HepG2 (cell line): ENCODE data around the gene DCUN1D2. TPM values are rescaled to one million over a fixed set of nuclear protein-coding genes. Genes with fewer than 3 reads are reported as not detected.
"Not testable (repeated sequence)": the region's sequence is repeated elsewhere in the genome, so short reads cannot be mapped to it uniquely, and the experiment has no call there.

ENCODE experiments used
- ATAC-seq: fragments of 200-7000 bp; cut with Tn5 transposase; 3 replicates; pipeline ENCODE4 v1.9.1; 2020; ENCODE audit warnings: mild to moderate bottlenecking, moderate library complexity
- BruUV-seq: library from RNA; stranded (reverse); fragments of 400-500 nt; replicated peaks from 2 replicates; lab custom pipeline; 2021; lab: Mats Ljungman, UMichigan
- CTCF ChIA-PET: fragments of 300-600 bp; formaldehyde crosslinking; extraction: SDS; loops from one replicate; lab custom pipeline; 2021; ENCODE audit warnings: low total read pairs, inconsistent platforms, low intra/inter-chr PET ratio; lab: Yijun Ruan, JAX
- POLR2A ChIA-PET: fragments of 350-600 bp; sonication (Branson Sonifier 250); formaldehyde crosslinking; loops from one replicate; lab custom pipeline; 2020; ENCODE audit warnings: antibody characterized with exemption, inconsistent platforms; lab: Yijun Ruan, JAX
- DNase-seq: peaks from one replicate; pipeline ENCODE4 v3.0.0-alpha.2; 2015; ENCODE audit warnings: low spot score
- FAIRE-seq: peaks from 3 replicates; lab custom pipeline; 2011; peaks lifted over from hg19 to GRCh38; lab: Jason Lieb, UNC
- H2AFZ ChIP-seq: one replicate; pipeline ENCODE4 v1.6.1; 2011; ENCODE audit warnings: low read length, inconsistent platforms
- H3K27ac ChIP-seq: fragments of 300-600 bp; 3 replicates; pipeline ENCODE4 v1.8.0; 2011; ENCODE audit warnings: mixed run types, mild to moderate bottlenecking, mixed read lengths, low read length, inconsistent platforms; ENCODE audit not compliant: insufficient read depth; ENCODE audit errors: extremely low read length
- H3K27me3 ChIP-seq, 2 experiments: fragments of 200-600 bp in 1 of 2; 2 replicates in 1 of 2; 3 replicates in 1 of 2; pipeline versions ENCODE4 v1.6.0 to v1.8.0; 2011; ENCODE audit warnings: low read length in 2 of 2, mild to moderate bottlenecking in 2 of 2, moderate library complexity in 2 of 2, inconsistent platforms in 1 of 2; ENCODE audit not compliant: insufficient read depth in 2 of 2, control insufficient read depth in 1 of 2
- H3K36me3 ChIP-seq, 2 experiments: fragments of 200-600 bp in 1 of 2; replicated peaks in 1 of 2; 2 replicates in 1 of 2; 3 replicates in 1 of 2; pipeline versions ENCODE4 v1.5.1 to v1.8.0; 2011; ENCODE audit warnings: low read length in 2 of 2, inconsistent platforms in 1 of 2; ENCODE audit not compliant: insufficient read depth in 2 of 2, control insufficient read depth in 1 of 2
- H3K4me1 ChIP-seq: 2 replicates; pipeline ENCODE4 v1.5.1; 2012; ENCODE audit warnings: low read length, inconsistent platforms; ENCODE audit not compliant: insufficient read depth
- H3K4me2 ChIP-seq: 2 replicates; pipeline ENCODE4 v1.6.0; 2011; ENCODE audit warnings: low read depth, low read length, inconsistent platforms
- H3K4me3 ChIP-seq, 3 experiments: fragments of 200-600 bp in 1 of 3; sonication (generic), shearing (Covaris generic) in 1 of 3; replicated peaks in 1 of 3; 2 replicates each; pipeline ENCODE4 v1.5.1; 2011 to 2016; ENCODE audit warnings: low read length in 3 of 3, inconsistent platforms in 2 of 3, low read depth in 2 of 3, mild to moderate bottlenecking in 2 of 3, control low read depth in 1 of 3, mixed read lengths in 1 of 3; ENCODE audit not compliant: insufficient read depth in 1 of 3
- H3K79me2 ChIP-seq: one replicate; pipeline ENCODE4 v1.6.1; 2011; ENCODE audit warnings: low read length, inconsistent platforms; ENCODE audit not compliant: insufficient read depth
- H3K9ac ChIP-seq: 2 replicates; pipeline ENCODE4 v1.6.0; 2011; ENCODE audit warnings: mild to moderate bottlenecking, low read depth, low read length, inconsistent platforms; ENCODE audit not compliant: insufficient read depth
- H3K9me3 ChIP-seq: 2 replicates; pipeline ENCODE4 v1.5.1; 2012; ENCODE audit warnings: mild to moderate bottlenecking, low read length
- H4K20me1 ChIP-seq: 2 replicates; pipeline ENCODE4 v1.6.0; 2011; ENCODE audit warnings: inconsistent platforms, mild to moderate bottlenecking, low read length, moderate library complexity; ENCODE audit not compliant: insufficient read depth
- HOMEZ ChIP-seq: IDR thresholded peaks from 2 replicates; pipeline ENCODE4 v1.6.1; 2016; ENCODE audit warnings: low read depth
- KIAA2018 ChIP-seq: sonication (generic); formaldehyde crosslinking; IDR thresholded peaks from 2 replicates; pipeline ENCODE4 v1.5.0; 2020; ENCODE audit warnings: mild to moderate bottlenecking, missing genetic modification reagents, borderline replicate concordance
- MED13 ChIP-seq: sonication (generic); formaldehyde crosslinking; IDR thresholded peaks from 2 replicates; pipeline ENCODE4 v1.5.0; 2020; ENCODE audit warnings: missing genetic modification reagents
- SRY ChIP-seq: sonication (generic); formaldehyde crosslinking; IDR thresholded peaks from 2 replicates; pipeline ENCODE4 v1.8.0; 2022; ENCODE audit warnings: mild to moderate bottlenecking, missing genetic modification reagents
- ZFX ChIP-seq: sonication (generic); formaldehyde crosslinking; IDR thresholded peaks from 2 replicates; pipeline ENCODE4 v1.4.0; 2020; ENCODE audit warnings: mild to moderate bottlenecking, low read depth, missing genetic modification reagents, moderate library complexity
- ZNF24 ChIP-seq: fragments of 450-650 bp; IDR thresholded peaks from 2 replicates; pipeline ENCODE4 v1.6.1; 2017; ENCODE audit warnings: antibody characterized with exemption, mild to moderate bottlenecking
- ZNF512 ChIP-seq: sonication (generic); formaldehyde crosslinking; IDR thresholded peaks from 2 replicates; pipeline ENCODE4 v1.4.0; 2020; ENCODE audit warnings: mild to moderate bottlenecking, missing genetic modification reagents
- WGBS: methylation state at CpG from one replicate; pipeline ENCODE4 v1.1.6; 2017; ENCODE audit warnings: low lambda C conversion rate; 5-methylcytosine and 5-hydroxymethylcytosine counted together
- in situ Hi-C: cut with HindIII; loops from 2 replicates; pipeline ENCODE4 v1.10.0; 2017; ENCODE audit warnings: low pct_unique_long_range_greater_than_20kb; ENCODE audit not compliant: extremely low pct_ligation_motif_present
- intact Hi-C: fragments of 100-400 bp; cut with micrococcal nuclease; formaldehyde crosslinking; loops from one replicate; pipeline ENCODE4 v1.10.0; 2022; ENCODE audit not compliant: unreplicated experiment
- polyA plus RNA-seq, 8 experiments: library from polyadenylated mRNA; depleted of rRNA in 3 of 8; stranded (reverse) in 7 of 8; unstranded in 1 of 8; fragments of >200 nt; fragmentation: Illumina TruSeq in 4 of 8; extraction: Trizol in 4 of 8; gene quantifications; 2 replicates each; pipeline versions ENCODE4 v1.2.1 to v1.2.3, GENCODE V29; 2011 to 2016; ENCODE audit warnings: low read depth in 4 of 8, missing spikeins in 1 of 8, mixed read lengths in 1 of 8; ENCODE audit not compliant: insufficient read depth in 1 of 8
- total RNA-seq, 5 experiments: library from RNA; depleted of rRNA; stranded (reverse); fragments of >200 nt; fragmentation: Illumina TruSeq; extraction: Trizol; gene quantifications; 2 replicates each; pipeline ENCODE4 v1.2.3, GENCODE V29; 2016; ENCODE audit warnings: low read depth in 1 of 5

The DCUN1D2 gene
- total and polyA plus RNA-seq, 2 of the 13 experiments (the other 11 are each of a cell fraction or from before 2014, with no cell fraction given) = 9.1 to 9.6 TPM

- TF ChIP-seq KIAA2018 (CRISPR knock-in tag) (no peak), HOMEZ (no peak), ZNF512 (no peak), ZFX (CRISPR knock-in tag) (peak; percentile 51; the same call in 1 of the 2 replicates), ZNF24 (no peak), MED13 (no peak), SRY (no peak)
These were observed 53.0 kb downstream of the DCUN1D2 start (continued) for GRCh38 chr13:113437408-113438010.

GRCh38 chr13:113436866-113437265 is 53.6 kb downstream of the DCUN1D2 start:
- FAIRE-seq, H3K27ac ChIP-seq, intact Hi-C loops, H4K20me1 ChIP-seq, H3K79me2 ChIP-seq, H2AFZ ChIP-seq, DNase-seq, BruUV-seq, CTCF ChIA-PET, H3K36me3 ChIP-seq, in situ Hi-C loops, H3K9me3 ChIP-seq, ATAC-seq: not testable (repeated sequence)
- 0 out of 5 replicates have a peak, but pooled peaks cover 0 to 10% of the 10 kb centered on the region in 2 experiments for H3K27me3 ChIP-seq
- 0 out of 6 replicates have a peak overlapping the region, but pooled peaks of 1 of the 3 experiments have one; percentile 66 for H3K4me3 ChIP-seq
- peaks cover 22% of the 10 kb centered on the region for H3K4me1 ChIP-seq
- POLR2A ChIA-PET = interaction anchor here (1.2 kb wide), 5 partner anchors 9 to 41 kb away, joined by 3 to 12 read pairs (median 5); no protein-coding TSS in a partner anchor
- peak overlapping the region; percentile 51; the same call in 1 of the 2 replicates for H3K9ac ChIP-seq
- 100% methylated on average over 5 of the region's 15 CpGs for WGBS
- peak overlapping the region; percentile 79; the same call in 1 of the 2 replicates for H3K4me2 ChIP-seq
